ENCODE results near the gene BCCIP.
A peak's percentile ranks its signal among the peaks of the same experiment; 100 is the strongest.

Gene BCCIP

DNA sequence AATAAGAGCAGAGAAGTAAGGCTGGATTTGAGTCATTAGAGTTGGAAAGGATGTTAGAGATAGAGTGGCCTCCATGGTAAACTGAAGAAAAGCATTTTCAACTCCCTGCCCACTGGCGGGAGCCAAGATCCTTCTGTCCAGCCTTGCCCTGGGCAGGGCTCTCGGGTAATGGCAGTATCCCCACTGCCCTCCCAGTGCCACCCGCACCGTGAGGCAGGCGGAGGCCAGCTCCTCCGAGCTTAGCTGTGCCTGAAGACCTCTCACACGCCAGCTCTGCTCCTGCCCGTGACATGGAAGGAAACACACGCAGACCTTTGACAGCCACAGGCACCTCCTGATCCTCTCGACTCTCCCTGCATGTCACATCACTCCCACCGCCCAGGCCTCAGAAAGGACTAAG is 22.3 kb downstream of the BCCIP start:
- no peak for DNase-seq

DNA sequence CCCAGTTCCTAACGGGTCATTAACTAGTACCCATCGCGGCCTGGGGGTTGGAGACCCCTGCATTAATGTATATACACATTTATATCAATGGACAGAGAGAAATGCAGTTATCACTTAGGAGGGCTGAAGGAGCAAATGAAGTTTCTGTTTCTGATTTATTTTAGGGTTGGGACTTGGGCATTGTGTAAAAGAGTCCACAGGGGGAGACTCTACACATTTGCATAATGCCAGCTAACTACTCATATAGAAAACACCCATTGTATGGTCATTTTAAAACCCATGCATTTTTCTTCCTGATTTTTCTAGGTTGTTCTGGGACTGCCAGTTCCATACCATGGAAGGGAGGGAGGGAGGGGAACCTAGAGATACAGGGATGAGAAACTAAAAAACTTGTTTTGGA is 23.5 kb downstream of the BCCIP start:
- no peak for DNase-seq

GRCh38 chr10:125848371-125848770 is 25.0 kb downstream of the BCCIP start:
- DNase-seq = no peak

- DNase-seq = no peak
These were observed 25.5 kb downstream of the BCCIP start for GRCh38 chr10:125848857-125849256.

DNA sequence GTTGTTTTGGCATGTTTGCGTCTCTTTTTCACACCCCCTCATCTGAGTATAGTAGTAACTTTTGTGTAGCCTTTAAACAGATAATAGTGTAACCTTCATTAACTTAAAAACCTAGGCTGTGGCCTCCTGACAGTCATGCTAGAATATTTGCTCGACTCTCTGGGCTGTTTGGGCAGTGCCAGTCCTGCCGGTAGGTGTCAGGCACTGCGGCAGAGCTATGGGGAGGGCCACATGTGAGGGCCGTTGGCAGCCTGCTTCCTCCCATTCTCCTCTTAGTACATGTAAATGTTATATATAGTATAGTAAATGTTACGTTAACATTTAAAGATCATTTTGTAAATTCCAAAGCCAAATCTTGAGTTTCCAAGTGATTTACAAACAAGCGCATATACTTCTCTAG is 26.1 kb downstream of the BCCIP start:
- DNase-seq = no peak

GRCh38 chr10:125850766-125851731 is 27.7 kb downstream of the BCCIP start:
- DNase-seq = no peak

DNA sequence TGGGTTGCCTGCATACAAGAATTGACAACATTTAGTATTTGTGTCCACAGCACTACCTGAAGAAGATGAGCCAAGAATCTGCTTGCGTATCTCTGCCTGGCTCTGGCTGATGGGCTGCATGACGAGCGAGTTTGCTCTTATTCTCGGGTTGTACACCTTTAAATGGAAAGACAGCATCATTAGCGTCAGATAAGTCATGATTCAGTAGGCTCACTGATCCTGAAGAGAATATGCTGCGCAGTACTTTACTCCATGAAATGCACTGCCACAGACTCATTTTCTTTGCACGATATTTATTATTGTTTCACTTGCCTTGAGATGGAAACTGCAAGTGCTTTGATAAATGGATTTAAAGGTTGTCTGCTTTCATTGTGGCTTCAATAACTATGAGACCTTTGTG is 29.1 kb downstream of the BCCIP start:
- no peak for DNase-seq

DNA sequence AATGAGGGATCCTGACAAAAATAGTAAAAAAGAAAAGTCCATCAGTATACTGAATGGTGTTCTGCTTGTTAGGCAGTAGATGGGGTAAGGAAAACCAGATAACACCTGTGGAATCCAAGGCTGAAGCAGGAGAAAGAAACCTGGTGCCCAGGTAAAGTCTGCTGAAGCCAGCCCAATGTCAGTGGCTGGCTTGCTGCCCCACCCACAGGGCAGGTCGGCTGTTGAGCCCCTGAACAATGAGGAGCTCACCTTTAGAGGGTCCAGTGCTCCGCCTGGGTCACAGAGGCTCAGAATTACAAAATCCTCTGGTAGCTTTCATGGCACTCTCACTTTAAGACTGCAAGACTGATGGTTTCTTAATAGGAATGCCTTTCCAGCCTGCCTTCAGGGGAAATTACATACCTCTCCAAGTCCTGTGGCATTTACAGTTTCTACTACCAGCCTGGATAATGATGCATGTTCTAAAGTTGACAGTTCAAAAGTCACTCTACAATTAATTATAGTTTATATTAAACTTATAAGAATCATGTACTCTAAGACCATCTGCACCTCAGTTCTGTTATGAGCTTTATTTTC is 33.9 kb downstream of the BCCIP start:
- no peak for DNase-seq

- DNase-seq = peak; percentile 18
These were observed 35.9 kb downstream of the BCCIP start for GRCh38 chr10:125859128-125859817.

DNA sequence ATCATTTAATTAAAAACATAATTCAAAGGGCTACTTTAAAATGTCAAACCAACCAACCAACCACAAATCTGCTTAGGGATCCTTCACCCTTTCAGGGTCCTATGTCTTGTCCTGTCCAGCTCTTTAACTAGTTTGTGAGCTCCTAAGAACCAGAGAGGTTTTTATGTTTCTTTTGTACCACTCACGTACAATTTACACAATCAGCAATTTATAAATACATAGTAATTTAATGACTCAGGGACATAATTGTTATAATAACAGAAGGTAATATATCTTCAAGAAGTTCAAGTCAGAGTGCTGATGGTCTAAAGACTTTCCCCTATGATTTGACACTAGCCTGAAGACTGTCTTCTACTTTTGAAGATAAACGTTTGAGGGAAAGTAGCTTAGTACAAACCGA is 41.8 kb downstream of the BCCIP start:
- no peak for DNase-seq

GRCh38 chr10:125866421-125867029 is 43.2 kb downstream of the BCCIP start:
- DNase-seq = no peak

DNA sequence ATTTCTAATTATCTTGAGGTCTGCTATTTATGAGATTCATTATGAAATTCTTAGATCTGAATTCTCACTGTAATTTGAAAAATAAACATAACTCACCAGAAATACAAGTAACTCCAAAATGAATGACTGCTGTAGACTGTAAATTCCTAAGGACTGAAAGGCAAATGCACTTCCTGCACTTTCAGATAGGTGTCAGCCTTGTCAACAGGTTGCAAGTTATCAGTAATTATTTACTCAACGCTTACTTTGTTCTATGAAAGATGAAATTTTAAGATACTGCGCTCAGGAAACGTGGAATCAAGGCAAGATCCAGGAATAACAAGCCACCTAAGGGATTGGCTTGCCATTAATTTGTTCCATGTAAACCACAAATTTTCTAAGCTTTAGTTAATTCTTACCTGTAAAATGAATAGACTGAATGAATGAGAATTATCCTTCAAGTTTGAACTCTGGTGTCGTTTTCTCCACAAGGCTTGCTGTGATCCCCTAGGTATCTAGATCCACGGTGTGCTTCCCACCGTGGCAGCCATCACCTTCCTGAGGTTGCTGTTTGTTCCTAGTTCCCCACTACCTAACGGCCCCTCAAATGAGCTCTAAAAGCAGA is 45.1 kb downstream of the BCCIP start:
- peak; percentile 41 for DNase-seq

- no peak for DNase-seq
These were observed 48.0 kb downstream of the BCCIP start for GRCh38 chr10:125871338-125871737.

- no peak for DNase-seq
These were observed 55.9 kb downstream of the BCCIP start for GRCh38 chr10:125878957-125879835.

DNA sequence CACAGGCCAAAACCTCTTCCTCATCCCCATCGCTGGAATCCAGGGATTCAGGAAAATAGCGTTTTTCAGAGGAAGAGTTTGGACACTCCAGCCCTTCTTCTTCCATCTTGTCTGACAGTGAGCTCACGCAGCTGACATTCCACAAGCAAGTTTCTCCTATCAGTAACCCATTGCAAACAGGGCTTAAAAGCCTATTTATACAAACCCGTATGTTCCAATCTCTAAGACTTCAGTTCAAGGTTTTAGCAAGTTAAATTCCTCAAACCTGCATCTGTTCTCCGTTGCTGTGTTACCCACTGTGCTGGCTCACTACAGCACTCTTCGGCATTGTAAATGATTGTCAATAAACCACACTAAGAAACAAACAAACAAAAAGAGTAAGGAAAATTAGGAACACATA is 57.4 kb downstream of the BCCIP start:
- DNase-seq = no peak

GRCh38 chr10:125881192-125881591 is 57.8 kb downstream of the BCCIP start, which contains the start of gene DHX32:
TSS of gene DHX32 (minus strand) at chr10:125881292. CDS start at chr10:125880824, 468 bp downstream.
- DNase-seq = no peak

DNA sequence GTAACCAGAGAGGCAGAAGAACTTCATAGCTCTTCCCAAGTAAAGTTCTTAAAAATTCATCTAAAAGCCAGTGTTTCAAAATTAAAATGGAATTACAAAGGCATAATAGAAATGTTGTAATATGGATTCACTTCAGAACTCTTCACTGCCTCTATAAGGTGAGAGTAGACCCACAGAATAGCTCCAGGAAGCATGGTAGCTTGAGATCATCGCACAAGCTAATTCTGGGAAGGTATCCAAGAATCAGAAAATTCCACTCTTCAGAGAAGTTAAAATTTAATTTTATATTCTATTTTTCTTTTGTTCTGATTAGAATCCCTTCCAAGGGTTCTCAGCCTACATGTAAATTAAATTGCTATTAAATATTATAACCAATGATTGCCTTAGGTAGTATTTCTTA is 59.2 kb downstream of the BCCIP start:
- DNase-seq = no peak

GRCh38 chr10:125883211-125883610 is 59.9 kb downstream of the BCCIP start:
- DNase-seq = no peak

All from SHP77 treated with DMSO at 0.1 percent for 48 hours (cell line).